ENCODE data around the gene EYS. TPM values are rescaled to one million over a fixed set of nuclear protein-coding genes. Genes with fewer than 3 reads are reported as not detected.

EYS gene
- total and polyA plus RNA-seq, 4 donors, result 0.08 to 0.63 (median 0.36) TPM

GRCh38 chr6:63805808-63806572 is 1901.0 kb downstream of the EYS start:
- no peaks in the 10 kb centered on the region for H3K36me3 ChIP-seq (ENCODE audit: control insufficient read depth in 4 of 4, insufficient read depth in 3 of 4, low read depth in 1 of 4, low read length in 3 of 4)
- H3K27me3 ChIP-seq (ENCODE audit: control insufficient read depth in 4 of 4, insufficient read depth in 4 of 4, low read length in 3 of 4), result no peaks in the 10 kb centered on the region
- TF ChIP-seq FOXA2 (IDR thresholded peaks at IDR 0.05) (peak; percentile 77), YY1 (IDR thresholded peaks at IDR 0.05) (peak; percentile 54), JUND (IDR thresholded peaks at IDR 0.05) (peak; percentile 94 to 96), RAD21 (IDR thresholded peaks at IDR 0.05) (peak in 1 of 2 donors; percentile 33), ZBTB33 (IDR thresholded peaks at IDR 0.05) (peak; percentile 82), RXRA (IDR thresholded peaks at IDR 0.05) (peak; percentile 70 to 88), FOXA1 (IDR thresholded peaks at IDR 0.05) (peak; percentile 26), CTCF (IDR thresholded peaks at IDR 0.05; ENCODE audit: low read depth, low read length, missing input control) (no peak), GABPA (IDR thresholded peaks at IDR 0.05 in 1 of 2, conservative IDR thresholded peaks at IDR 0.05 in 1 of 2) (peak; percentile 37 to 80), EGR1 (IDR thresholded peaks at IDR 0.05; ENCODE audit: low read depth in 2 of 2) (peak in 1 of 2 donors; percentile 82), TAF1 (conservative IDR thresholded peaks at IDR 0.05) (no peak), REST (IDR thresholded peaks at IDR 0.05) (peak; percentile 74), SP1 (IDR thresholded peaks at IDR 0.05) (peak; percentile 52), HNF4G (IDR thresholded peaks at IDR 0.05) (no peak), NR2F2 (IDR thresholded peaks at IDR 0.05) (no peak), ATF3 (IDR thresholded peaks at IDR 0.05) (peak; percentile 72), HNF4A (conservative IDR thresholded peaks at IDR 0.05) (peak in 1 of 2 donors; percentile 71), MAX (IDR thresholded peaks at IDR 0.05) (peak; percentile 90)
- DNase-seq (ENCODE audit: low spot score), result no peak
- 40% methylated on average over 5 of the region's 5 CpGs for WGBS
- no peaks in the 10 kb centered on the region for H3K9me3 ChIP-seq (ENCODE audit: control insufficient read depth in 4 of 4, low read length in 3 of 4)
- peaks cover 2 to 22% (median 13%) of the 10 kb centered on the region in 4 donors for H3K4me1 ChIP-seq (ENCODE audit: control insufficient read depth in 4 of 4, insufficient read depth in 4 of 4, low read length in 3 of 4)
- peak overlapping the region in 1 of 2 donors; percentile 50 for H3K9ac ChIP-seq (ENCODE audit: low read depth in 1 of 2, low read length in 2 of 2)
- H3K4me3 ChIP-seq (ENCODE audit: low read depth in 1 of 3, low read length in 3 of 3), result peak overlapping the region in 2 of 3 donors; percentile 32 to 34
- H3K27ac ChIP-seq (ENCODE audit: low read depth in 1 of 2, low read length in 2 of 2), result peak overlapping the region; percentile 78 to 85
